ENCODE measurements around the gene SH2D1A. TPM values are rescaled to one million over a fixed set of nuclear protein-coding genes. Genes with fewer than 3 reads are reported as not detected.

The SH2D1A gene
- total RNA-seq, 1 donor from 2014 or later = not detected

GRCh38 chrX:124335598-124335997 lies 10.8 kb upstream of the SH2D1A start:
- no peaks in the 10 kb centered on the region for H3K4me1 Mint-ChIP-seq (ENCODE audit: low read depth, unreplicated experiment)
- FAIRE-seq (no peak), DNase-seq (ENCODE audit: low read depth) (no peak)
- H4K20me1 ChIP-seq (ENCODE audit: insufficient read depth, low read length) = no peaks in the 10 kb centered on the region
- H3K4me3 Mint-ChIP-seq (ENCODE audit: unreplicated experiment) = no peak overlapping the region
- no peak overlapping the region for H2AFZ ChIP-seq (ENCODE audit: low read depth, low read length)
- H3K36me3 Mint-ChIP-seq (ENCODE audit: low read depth, unreplicated experiment) = no peaks in the 10 kb centered on the region
- no peaks in the 10 kb centered on the region for H3K4me1 ChIP-seq (ENCODE audit: insufficient read depth, low read length)
- no peak overlapping the region for H3K27ac ChIP-seq (ENCODE audit: low read depth, low read length)
- H3K27me3 ChIP-seq (ENCODE audit: insufficient read depth, low read length) = no peaks in the 10 kb centered on the region
- no peaks in the 10 kb centered on the region for H3K79me2 ChIP-seq (ENCODE audit: insufficient read depth, low read length)
- TF ChIP-seq EZH2 (IDR thresholded peaks at IDR 0.05; ENCODE audit: insufficient read depth, low read length) = no peak
- no peak for TF ChIP-seq CTCF (IDR thresholded peaks at IDR 0.05; ENCODE audit: insufficient read depth, low read depth, low read length)
- no peak overlapping the region for H3K27ac Mint-ChIP-seq (ENCODE audit: unreplicated experiment)
- no peaks in the 10 kb centered on the region for H3K36me3 ChIP-seq (ENCODE audit: insufficient read depth, low read length)
- H3K4me2 ChIP-seq (ENCODE audit: low read length) = no peak overlapping the region
- no peaks in the 10 kb centered on the region for H3K27me3 Mint-ChIP-seq (ENCODE audit: low read depth, unreplicated experiment)
- no peaks in the 10 kb centered on the region for H3K9me3 ChIP-seq (ENCODE audit: insufficient read depth, low read depth, low read length)
- H3K9me3 Mint-ChIP-seq (ENCODE audit: unreplicated experiment) = no peaks in the 10 kb centered on the region
- no peak overlapping the region for H3K4me3 ChIP-seq (ENCODE audit: insufficient read depth, low read depth, low read length)
- H3K9ac ChIP-seq (ENCODE audit: low read length) = no peak overlapping the region

GRCh38 chrX:124337916-124338315 lies 8.4 kb upstream of the SH2D1A start:
- H3K9me3 Mint-ChIP-seq (ENCODE audit: unreplicated experiment) = no peaks in the 10 kb centered on the region
- H3K4me3 Mint-ChIP-seq (ENCODE audit: unreplicated experiment) = no peak overlapping the region
- no peak for DNase-seq (ENCODE audit: low read depth)
- Histone ChIP-seq H3K4me3 (ENCODE audit: insufficient read depth, low read depth, low read length) (no peak overlapping the region), H3K9ac (ENCODE audit: low read length) (no peak overlapping the region), H3K36me3 (ENCODE audit: insufficient read depth, low read length) (no peaks in the 10 kb centered on the region), H3K79me2 (ENCODE audit: insufficient read depth, low read length) (no peaks in the 10 kb centered on the region), H3K9me3 (ENCODE audit: insufficient read depth, low read depth, low read length) (no peaks in the 10 kb centered on the region), H4K20me1 (ENCODE audit: insufficient read depth, low read length) (no peaks in the 10 kb centered on the region), H2AFZ (ENCODE audit: low read depth, low read length) (no peak overlapping the region), H3K4me1 (ENCODE audit: insufficient read depth, low read length) (no peaks in the 10 kb centered on the region), H3K27me3 (ENCODE audit: insufficient read depth, low read length) (no peaks in the 10 kb centered on the region), H3K27ac (ENCODE audit: low read depth, low read length) (no peak overlapping the region), H3K4me2 (ENCODE audit: low read length) (no peak overlapping the region)
- no peaks in the 10 kb centered on the region for H3K4me1 Mint-ChIP-seq (ENCODE audit: low read depth, unreplicated experiment)
- H3K27ac Mint-ChIP-seq (ENCODE audit: unreplicated experiment) = no peak overlapping the region
- peak; percentile 85 for FAIRE-seq
- H3K36me3 Mint-ChIP-seq (ENCODE audit: low read depth, unreplicated experiment) = no peaks in the 10 kb centered on the region
- TF ChIP-seq CTCF (IDR thresholded peaks at IDR 0.05; ENCODE audit: insufficient read depth, low read depth, low read length) = no peak
- no peak for TF ChIP-seq EZH2 (IDR thresholded peaks at IDR 0.05; ENCODE audit: insufficient read depth, low read length)
- H3K27me3 Mint-ChIP-seq (ENCODE audit: low read depth, unreplicated experiment) = no peaks in the 10 kb centered on the region

GRCh38 chrX:124338733-124339514 lies 7.4 kb upstream of the SH2D1A start:
- Mint-ChIP-seq H3K27ac (ENCODE audit: unreplicated experiment) (no peak overlapping the region), H3K4me1 (ENCODE audit: low read depth, unreplicated experiment) (no peaks in the 10 kb centered on the region), H3K36me3 (ENCODE audit: low read depth, unreplicated experiment) (no peaks in the 10 kb centered on the region), H3K4me3 (ENCODE audit: unreplicated experiment) (no peak overlapping the region), H3K9me3 (ENCODE audit: unreplicated experiment) (no peaks in the 10 kb centered on the region), H3K27me3 (ENCODE audit: low read depth, unreplicated experiment) (no peaks in the 10 kb centered on the region)
- Histone ChIP-seq H3K36me3 (ENCODE audit: insufficient read depth, low read length) (no peaks in the 10 kb centered on the region), H3K4me2 (ENCODE audit: low read length) (no peak overlapping the region), H4K20me1 (ENCODE audit: insufficient read depth, low read length) (no peaks in the 10 kb centered on the region), H2AFZ (ENCODE audit: low read depth, low read length) (no peak overlapping the region), H3K27ac (ENCODE audit: low read depth, low read length) (no peak overlapping the region), H3K79me2 (ENCODE audit: insufficient read depth, low read length) (no peaks in the 10 kb centered on the region), H3K9ac (ENCODE audit: low read length) (no peak overlapping the region), H3K4me3 (ENCODE audit: insufficient read depth, low read depth, low read length) (no peak overlapping the region), H3K27me3 (ENCODE audit: insufficient read depth, low read length) (no peaks in the 10 kb centered on the region), H3K4me1 (ENCODE audit: insufficient read depth, low read length) (no peaks in the 10 kb centered on the region), H3K9me3 (ENCODE audit: insufficient read depth, low read depth, low read length) (no peaks in the 10 kb centered on the region)
- FAIRE-seq (peak; percentile 78), DNase-seq (ENCODE audit: low read depth) (no peak)
- TF ChIP-seq CTCF (IDR thresholded peaks at IDR 0.05; ENCODE audit: insufficient read depth, low read depth, low read length) (no peak), EZH2 (IDR thresholded peaks at IDR 0.05; ENCODE audit: insufficient read depth, low read length) (no peak)

All from astrocyte (in vitro differentiated cells and primary cell).